Central memory CD8-positive, alpha-beta T cell (primary cell): ENCODE results near the gene FBXL17.

Source experiments
- ATAC-seq: fragments of 150-1000 bp; cut with Tn5 transposase; replicated peaks from 2 replicates; pipeline ENCODE4 v1.10.0; 2022; ENCODE audit warnings: mild to moderate bottlenecking, moderate FRiP score, moderate number of reproducible peaks; ENCODE audit not compliant: poor library complexity, severe bottlenecking; ENCODE audit errors: extremely low read depth
- DNase-seq, 2 donors: peaks; one replicate each; pipeline ENCODE4 v3.0.0; 2021; ENCODE audit warnings: low spot score in 2 of 2
- H3K27ac Mint-ChIP-seq: one replicate; pipeline ENCODE4 v1.8.0; 2022; ENCODE audit warnings: low read depth, mild to moderate bottlenecking, moderate library complexity, mixed read lengths
- H3K27me3 Mint-ChIP-seq: one replicate; pipeline ENCODE4 v1.8.0; 2022; ENCODE audit warnings: mixed read lengths
- H3K36me3 Mint-ChIP-seq: one replicate; pipeline ENCODE4 v1.8.0; 2022; ENCODE audit warnings: mild to moderate bottlenecking, moderate library complexity, mixed read lengths; ENCODE audit not compliant: insufficient read depth
- H3K4me1 Mint-ChIP-seq: one replicate; pipeline ENCODE4 v1.8.0; 2022; ENCODE audit warnings: mixed read lengths
- H3K4me3 Mint-ChIP-seq: one replicate; pipeline ENCODE4 v1.8.0; 2022; ENCODE audit warnings: mild to moderate bottlenecking, moderate library complexity, mixed read lengths
- H3K9me3 Mint-ChIP-seq: one replicate; pipeline ENCODE4 v1.8.0; 2022; ENCODE audit warnings: mixed read lengths

Gene FBXL17

GRCh38 chr5:107954254-107954653, 427.6 kb downstream of the FBXL17 start:
- Mint-ChIP-seq H3K27me3 (no peaks in the 10 kb centered on the region), H3K4me3 (no peak overlapping the region), H3K9me3 (no peaks in the 10 kb centered on the region), H3K4me1 (no peaks in the 10 kb centered on the region), H3K36me3 (peaks cover 2% of the 10 kb centered on the region), H3K27ac (no peak overlapping the region)
- ATAC-seq (no peak), DNase-seq (no peak)

GRCh38 chr5:107952450-107952849, 429.4 kb downstream of the FBXL17 start:
- no peaks in the 10 kb centered on the region for H3K4me1 Mint-ChIP-seq
- no peaks in the 10 kb centered on the region for H3K27me3 Mint-ChIP-seq
- H3K9me3 Mint-ChIP-seq: no peaks in the 10 kb centered on the region
- no peak overlapping the region for H3K27ac Mint-ChIP-seq
- ATAC-seq (no peak), DNase-seq (no peak)
- peaks cover 2% of the 10 kb centered on the region for H3K36me3 Mint-ChIP-seq
- no peak overlapping the region for H3K4me3 Mint-ChIP-seq

GRCh38 chr5:107951309-107951708, 430.6 kb downstream of the FBXL17 start:
- Mint-ChIP-seq H3K9me3 (no peaks in the 10 kb centered on the region), H3K4me3 (no peak overlapping the region), H3K4me1 (no peaks in the 10 kb centered on the region), H3K27me3 (no peaks in the 10 kb centered on the region), H3K36me3 (peaks cover 2% of the 10 kb centered on the region), H3K27ac (no peak overlapping the region)
- DNase-seq (no peak), ATAC-seq (no peak)

- no peak for ATAC-seq
- Mint-ChIP-seq H3K27ac (no peak overlapping the region), H3K4me1 (no peaks in the 10 kb centered on the region), H3K4me3 (no peak overlapping the region), H3K9me3 (no peaks in the 10 kb centered on the region), H3K36me3 (peaks cover 2% of the 10 kb centered on the region), H3K27me3 (no peaks in the 10 kb centered on the region)
- DNase-seq: no peak
Observed at GRCh38 chr5:107950776-107951175, 431.1 kb downstream of the FBXL17 start.

- DNase-seq: no peak
Observed at GRCh38 chr5:107949688-107950341, 432.1 kb downstream of the FBXL17 start.

GRCh38 chr5:107948377-107948776, 433.5 kb downstream of the FBXL17 start:
- Mint-ChIP-seq H3K27ac (no peak overlapping the region), H3K4me1 (no peaks in the 10 kb centered on the region), H3K27me3 (no peaks in the 10 kb centered on the region), H3K4me3 (no peak overlapping the region), H3K36me3 (peaks cover 2% of the 10 kb centered on the region), H3K9me3 (no peaks in the 10 kb centered on the region)
- DNase-seq (no peak), ATAC-seq (no peak)

More at GRCh38 chr5:107949688-107950341, 432.1 kb downstream of the FBXL17 start:
- no peak for ATAC-seq
- Mint-ChIP-seq H3K9me3 (no peaks in the 10 kb centered on the region), H3K4me1 (no peaks in the 10 kb centered on the region), H3K27me3 (no peaks in the 10 kb centered on the region), H3K27ac (no peak overlapping the region), H3K4me3 (no peak overlapping the region), H3K36me3 (peaks cover 2% of the 10 kb centered on the region)

GRCh38 chr5:107945061-107945460, 436.8 kb downstream of the FBXL17 start:
- DNase-seq: no peak
- H3K4me1 Mint-ChIP-seq: no peaks in the 10 kb centered on the region
- no peak overlapping the region for H3K4me3 Mint-ChIP-seq
- no peaks in the 10 kb centered on the region for H3K27me3 Mint-ChIP-seq
- no peak overlapping the region for H3K27ac Mint-ChIP-seq
- no peak for ATAC-seq
- H3K36me3 Mint-ChIP-seq: no peaks in the 10 kb centered on the region
- H3K9me3 Mint-ChIP-seq: no peaks in the 10 kb centered on the region

- H3K9me3 Mint-ChIP-seq: no peaks in the 10 kb centered on the region
- ATAC-seq: no peak
- H3K36me3 Mint-ChIP-seq: no peaks in the 10 kb centered on the region
- no peaks in the 10 kb centered on the region for H3K27me3 Mint-ChIP-seq
- no peaks in the 10 kb centered on the region for H3K4me1 Mint-ChIP-seq
- H3K4me3 Mint-ChIP-seq: no peak overlapping the region
- no peak overlapping the region for H3K27ac Mint-ChIP-seq
- DNase-seq: no peak
Observed at GRCh38 chr5:107943923-107944322, 438.0 kb downstream of the FBXL17 start.

- DNase-seq (no peak), ATAC-seq (no peak)
- Mint-ChIP-seq H3K9me3 (no peaks in the 10 kb centered on the region), H3K27ac (no peak overlapping the region), H3K4me3 (no peak overlapping the region), H3K36me3 (no peaks in the 10 kb centered on the region), H3K4me1 (no peaks in the 10 kb centered on the region), H3K27me3 (no peaks in the 10 kb centered on the region)
Observed at GRCh38 chr5:107941036-107941435, 440.9 kb downstream of the FBXL17 start.

- H3K4me3 Mint-ChIP-seq: no peak overlapping the region
- no peak overlapping the region for H3K27ac Mint-ChIP-seq
- H3K4me1 Mint-ChIP-seq: no peaks in the 10 kb centered on the region
- H3K9me3 Mint-ChIP-seq: no peaks in the 10 kb centered on the region
- ATAC-seq (no peak), DNase-seq (no peak)
- H3K36me3 Mint-ChIP-seq: no peaks in the 10 kb centered on the region
- H3K27me3 Mint-ChIP-seq: no peaks in the 10 kb centered on the region
Observed at GRCh38 chr5:107937651-107938355, 444.1 kb downstream of the FBXL17 start.

- H3K27me3 Mint-ChIP-seq: no peaks in the 10 kb centered on the region
- ATAC-seq (no peak), DNase-seq (no peak)
- H3K4me3 Mint-ChIP-seq: no peak overlapping the region
- no peaks in the 10 kb centered on the region for H3K4me1 Mint-ChIP-seq
- no peaks in the 10 kb centered on the region for H3K9me3 Mint-ChIP-seq
- no peak overlapping the region for H3K27ac Mint-ChIP-seq
- no peaks in the 10 kb centered on the region for H3K36me3 Mint-ChIP-seq
Observed at GRCh38 chr5:107937204-107937603, 444.7 kb downstream of the FBXL17 start.

- H3K9me3 Mint-ChIP-seq: no peaks in the 10 kb centered on the region
- H3K36me3 Mint-ChIP-seq: no peaks in the 10 kb centered on the region
- ATAC-seq: no peak
- DNase-seq: no peak
- no peaks in the 10 kb centered on the region for H3K27me3 Mint-ChIP-seq
- no peak overlapping the region for H3K4me3 Mint-ChIP-seq
- no peak overlapping the region for H3K27ac Mint-ChIP-seq
- H3K4me1 Mint-ChIP-seq: no peaks in the 10 kb centered on the region
Observed at GRCh38 chr5:107936515-107936914, 445.4 kb downstream of the FBXL17 start.

GRCh38 chr5:107935645-107936044, 446.3 kb downstream of the FBXL17 start:
- no peaks in the 10 kb centered on the region for H3K4me1 Mint-ChIP-seq
- no peaks in the 10 kb centered on the region for H3K36me3 Mint-ChIP-seq
- no peaks in the 10 kb centered on the region for H3K27me3 Mint-ChIP-seq
- DNase-seq: no peak
- no peak overlapping the region for H3K27ac Mint-ChIP-seq
- ATAC-seq: no peak
- no peak overlapping the region for H3K4me3 Mint-ChIP-seq
- H3K9me3 Mint-ChIP-seq: no peaks in the 10 kb centered on the region
